Measurements from ENCODE around the gene KCNE2. TPM values are rescaled to one million over a fixed set of nuclear protein-coding genes. Genes with fewer than 3 reads are reported as not detected.

Gene KCNE2, protein sequence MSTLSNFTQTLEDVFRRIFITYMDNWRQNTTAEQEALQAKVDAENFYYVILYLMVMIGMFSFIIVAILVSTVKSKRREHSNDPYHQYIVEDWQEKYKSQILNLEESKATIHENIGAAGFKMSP
- polyA plus RNA-seq: not detected in 3 replicates
- not detected for polyA plus RNA-seq (2011; ENCODE audit: low read depth)
- polyA plus RNA-seq (2011; cell fraction: cytosol; rRNA removed): 0.07 TPM in 1 of 2 replicates, not detected in the other
- not detected in 2 replicates for polyA plus RNA-seq (2011; cell fraction: nucleus; rRNA removed)
- 0.31 and 0.54 TPM in 2 replicates for polyA plus RNA-seq (2012; ENCODE audit: low replicate concordance)
- polyA minus RNA-seq: not detected in 3 replicates
- not detected for polyA minus RNA-seq (2011; cell fraction: cytosol; rRNA and poly(A)+ RNA removed)
- polyA minus RNA-seq (2011; cell fraction: nucleus; rRNA and poly(A)+ RNA removed): not detected in 2 replicates

DNA sequence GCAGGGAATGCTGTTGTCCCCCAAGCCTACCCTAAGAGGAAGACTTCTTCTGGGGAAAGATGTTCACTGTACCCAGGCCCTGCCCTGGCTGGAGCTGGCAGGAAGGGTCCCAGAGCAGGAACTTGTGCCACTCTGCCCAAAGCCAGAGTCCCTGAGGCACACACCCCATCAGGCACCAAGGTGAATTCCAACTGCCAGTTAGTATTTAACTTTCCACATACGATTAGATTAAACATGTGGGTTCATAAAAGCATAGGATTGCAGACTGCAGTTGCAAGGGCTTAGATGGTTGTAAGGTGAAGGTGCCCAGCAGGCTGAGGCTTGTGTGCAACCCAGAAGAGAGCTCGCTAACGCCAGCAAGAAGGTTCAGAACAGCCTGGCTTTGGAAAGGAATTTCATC, at the start of gene KCNE2:
Gene KCNE2 (plus strand): TSS at position 274 of the 400 bp plus-strand sequence. CDS start 6,473 bp downstream, outside the sequence.
- FAIRE-seq (no peak), DNase-seq (ENCODE audit: low read depth, low spot score) (no peak)
- H3K27me3 ChIP-seq (ENCODE audit: control insufficient read depth, extremely low read depth, insufficient read depth, low read length): peaks cover 9% of the 10 kb centered on the region

DNA sequence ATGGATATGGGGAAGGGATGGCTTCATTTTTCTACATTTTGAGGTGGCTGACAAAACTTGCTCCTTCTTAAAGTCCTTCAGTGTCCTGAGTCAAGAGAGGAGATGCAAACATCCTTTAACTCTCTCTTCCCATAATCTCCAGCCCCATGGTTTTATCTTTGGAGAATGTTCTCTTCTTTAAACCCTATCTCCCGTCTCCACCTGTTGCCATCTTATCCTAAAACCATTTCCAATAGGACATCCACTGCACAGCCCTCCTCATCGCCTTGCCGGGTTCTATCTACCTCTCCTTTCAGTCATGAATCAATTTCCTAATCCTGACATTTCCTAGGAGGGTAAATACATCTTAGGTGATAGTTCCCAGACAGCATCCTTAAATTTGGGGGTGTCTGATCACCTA, 44.2 kb upstream of the KCNE2 start:
- Histone ChIP-seq H3K9me3 (ENCODE audit: control insufficient read depth, low read depth, low read length) (no peaks in the 10 kb centered on the region), H2AFZ (ENCODE audit: control insufficient read depth, low read length) (no peak overlapping the region), H3K4me1 (ENCODE audit: control insufficient read depth, extremely low read depth, insufficient read depth, low read length) (no peaks in the 10 kb centered on the region), H3K79me2 (ENCODE audit: control insufficient read depth, insufficient read depth, low read length) (no peaks in the 10 kb centered on the region), H3K4me2 (ENCODE audit: control insufficient read depth, extremely low read depth, insufficient read depth, low read depth, low read length) (no peak overlapping the region), H3K9ac (ENCODE audit: control insufficient read depth, extremely low read depth, insufficient read depth, low read length) (no peak overlapping the region), H3K27me3 (ENCODE audit: control insufficient read depth, extremely low read depth, insufficient read depth, low read length) (peaks cover 15% of the 10 kb centered on the region), H3K36me3 (ENCODE audit: control insufficient read depth in 2 of 2, extremely low read depth in 1 of 2, insufficient read depth in 2 of 2, low read length in 2 of 2) (no peaks in the 10 kb centered on the region), H3K4me3 (ENCODE audit: control insufficient read depth in 2 of 3, extremely low read depth in 1 of 3, insufficient read depth in 2 of 3, low read depth in 1 of 3, low read length in 3 of 3) (no peak overlapping the region), H4K20me1 (ENCODE audit: control insufficient read depth, extremely low read depth, insufficient read depth, low read length) (no peaks in the 10 kb centered on the region), H3K27ac (ENCODE audit: control insufficient read depth, insufficient read depth, low read length) (no peak overlapping the region), H3K9me1 (ENCODE audit: control insufficient read depth, extremely low read depth, insufficient read depth, low read length) (no peaks in the 10 kb centered on the region)
- no peak for DNase-seq (ENCODE audit: low read depth, low spot score)
- FAIRE-seq: no peak
- no peak for TF ChIP-seq EZH2 (IDR thresholded peaks at IDR 0.05; ENCODE audit: low read length)
- TF ChIP-seq, protein P1, sequence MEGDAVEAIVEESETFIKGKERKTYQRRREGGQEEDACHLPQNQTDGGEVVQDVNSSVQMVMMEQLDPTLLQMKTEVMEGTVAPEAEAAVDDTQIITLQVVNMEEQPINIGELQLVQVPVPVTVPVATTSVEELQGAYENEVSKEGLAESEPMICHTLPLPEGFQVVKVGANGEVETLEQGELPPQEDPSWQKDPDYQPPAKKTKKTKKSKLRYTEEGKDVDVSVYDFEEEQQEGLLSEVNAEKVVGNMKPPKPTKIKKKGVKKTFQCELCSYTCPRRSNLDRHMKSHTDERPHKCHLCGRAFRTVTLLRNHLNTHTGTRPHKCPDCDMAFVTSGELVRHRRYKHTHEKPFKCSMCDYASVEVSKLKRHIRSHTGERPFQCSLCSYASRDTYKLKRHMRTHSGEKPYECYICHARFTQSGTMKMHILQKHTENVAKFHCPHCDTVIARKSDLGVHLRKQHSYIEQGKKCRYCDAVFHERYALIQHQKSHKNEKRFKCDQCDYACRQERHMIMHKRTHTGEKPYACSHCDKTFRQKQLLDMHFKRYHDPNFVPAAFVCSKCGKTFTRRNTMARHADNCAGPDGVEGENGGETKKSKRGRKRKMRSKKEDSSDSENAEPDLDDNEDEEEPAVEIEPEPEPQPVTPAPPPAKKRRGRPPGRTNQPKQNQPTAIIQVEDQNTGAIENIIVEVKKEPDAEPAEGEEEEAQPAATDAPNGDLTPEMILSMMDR (optimal IDR thresholded peaks at IDR 0.05 in 1 of 3, IDR thresholded peaks at IDR 0.05 in 1 of 3, conservative IDR thresholded peaks at IDR 0.05 in 1 of 3; ENCODE audit: extremely low read depth in 1 of 3, insufficient read depth in 2 of 3, low read length in 3 of 3): no peak
- dilution Hi-C loops (cut with MboI; ENCODE audit: extremely low pct_ligation_motif_present, low sequenced_read_pairs): no loop called here

More for the DNA sequence above, at the start of gene KCNE2:
- Histone ChIP-seq H4K20me1 (ENCODE audit: control insufficient read depth, extremely low read depth, insufficient read depth, low read length) (no peaks in the 10 kb centered on the region), H3K4me3 (ENCODE audit: control insufficient read depth in 2 of 3, extremely low read depth in 1 of 3, insufficient read depth in 2 of 3, low read depth in 1 of 3, low read length in 3 of 3) (no peak within 1 kb of the TSS), H3K79me2 (ENCODE audit: control insufficient read depth, insufficient read depth, low read length) (no peaks in the 10 kb centered on the region), H3K36me3 (ENCODE audit: control insufficient read depth in 2 of 2, extremely low read depth in 1 of 2, insufficient read depth in 2 of 2, low read length in 2 of 2) (no peaks in the 10 kb centered on the region), H3K9me3 (ENCODE audit: control insufficient read depth, low read depth, low read length) (no peaks in the 10 kb centered on the region), H3K9me1 (ENCODE audit: control insufficient read depth, extremely low read depth, insufficient read depth, low read length) (no peaks in the 10 kb centered on the region), H2AFZ (ENCODE audit: control insufficient read depth, low read length) (no peak within 1 kb of the TSS), H3K4me2 (ENCODE audit: control insufficient read depth, extremely low read depth, insufficient read depth, low read depth, low read length) (no peak within 1 kb of the TSS), H3K9ac (ENCODE audit: control insufficient read depth, extremely low read depth, insufficient read depth, low read length) (no peak within 1 kb of the TSS), H3K27ac (ENCODE audit: control insufficient read depth, insufficient read depth, low read length) (no peak within 1 kb of the TSS), H3K4me1 (ENCODE audit: control insufficient read depth, extremely low read depth, insufficient read depth, low read length) (peaks cover 10% of the 10 kb centered on the region)
- dilution Hi-C loops (cut with MboI; ENCODE audit: extremely low pct_ligation_motif_present, low sequenced_read_pairs): no loop called here
- TF ChIP-seq, protein P1 (optimal IDR thresholded peaks at IDR 0.05 in 1 of 3, IDR thresholded peaks at IDR 0.05 in 1 of 3, conservative IDR thresholded peaks at IDR 0.05 in 1 of 3; ENCODE audit: extremely low read depth in 1 of 3, insufficient read depth in 2 of 3, low read length in 3 of 3): no peak
- no peak for TF ChIP-seq EZH2 (IDR thresholded peaks at IDR 0.05; ENCODE audit: low read length)

Data from keratinocyte (primary cell).